SHP77 (cell line): Measurements from ENCODE around the gene C17orf67.
A peak's percentile ranks its signal among the peaks of the same experiment; 100 is the strongest.

Source experiments
- DNase-seq, 2 experiments: peaks; one replicate each; lab custom pipeline; 2025; lab: John Stamatoyannopoulos, UW

Gene C17orf67

GRCh38 chr17:56808503-56808902 is 25.2 kb downstream of the C17orf67 start:
- no peak for DNase-seq

- no peak for DNase-seq
Observed at GRCh38 chr17:56807723-56808122, 26.0 kb downstream of the C17orf67 start.

- DNase-seq, result no peak
Observed at GRCh38 chr17:56806949-56807348, 26.8 kb downstream of the C17orf67 start.

GRCh38 chr17:56804454-56804853 is 29.3 kb downstream of the C17orf67 start:
- no peak for DNase-seq

GRCh38 chr17:56803071-56803470 is 30.6 kb downstream of the C17orf67 start:
- DNase-seq, result no peak

GRCh38 chr17:56801459-56802178 is 32.1 kb downstream of the C17orf67 start:
- no peak for DNase-seq

- DNase-seq, result no peak
Observed at GRCh38 chr17:56798916-56799315, 34.8 kb downstream of the C17orf67 start.

GRCh38 chr17:56796536-56796935 is 37.2 kb downstream of the C17orf67 start:
- DNase-seq, result no peak

GRCh38 chr17:56795221-56795865 is 38.4 kb downstream of the C17orf67 start:
- DNase-seq, result no peak

- DNase-seq, result no peak
Observed at GRCh38 chr17:56793957-56794356, 39.8 kb downstream of the C17orf67 start.

- DNase-seq, result no peak
Observed at GRCh38 chr17:56793531-56793930, 40.2 kb downstream of the C17orf67 start.

GRCh38 chr17:56792267-56792666 is 41.5 kb downstream of the C17orf67 start:
- no peak for DNase-seq

GRCh38 chr17:56786989-56787482 is 46.7 kb downstream of the C17orf67 start:
- DNase-seq, result no peak

- no peak for DNase-seq
Observed at GRCh38 chr17:56785997-56786680, 47.6 kb downstream of the C17orf67 start.

- DNase-seq, result no peak
Observed at GRCh38 chr17:56785405-56785804, 48.3 kb downstream of the C17orf67 start.

GRCh38 chr17:56782338-56782737 is 51.4 kb downstream of the C17orf67 start:
- DNase-seq, result no peak

- no peak for DNase-seq
Observed at GRCh38 chr17:56781906-56782305, 51.8 kb downstream of the C17orf67 start.

GRCh38 chr17:56779898-56780777 is 53.6 kb downstream of the C17orf67 start:
- peak; percentile 36 to 42 for DNase-seq

GRCh38 chr17:56779322-56779721 is 54.4 kb downstream of the C17orf67 start:
- no peak for DNase-seq

GRCh38 chr17:56778898-56779297 is 54.8 kb downstream of the C17orf67 start:
- DNase-seq, result no peak

- DNase-seq, result no peak
Observed at GRCh38 chr17:56777859-56778258, 55.9 kb downstream of the C17orf67 start.

- DNase-seq, result no peak
Observed at GRCh38 chr17:56774650-56775049, 59.1 kb downstream of the C17orf67 start.
